Bronchial epithelial cell (primary cell): Measurements from ENCODE around the gene TRABD. TPM values are rescaled to one million over a fixed set of nuclear protein-coding genes. Genes with fewer than 3 reads are reported as not detected.
A peak's percentile ranks its signal among the peaks of the same experiment; 100 is the strongest.

Experiments
- DNase-seq: peaks from one replicate; pipeline ENCODE4 v3.0.0-alpha.2; 2010; ENCODE audit warnings: low read depth
- FAIRE-seq: peaks from 2 replicates; lab custom pipeline; 2011; peaks lifted over from hg19 to GRCh38; lab: Jason Lieb, UNC
- H3K27me3 ChIP-seq: 2 replicates; pipeline ENCODE4 v1.5.1; 2011; ENCODE audit warnings: low read length; ENCODE audit not compliant: control insufficient read depth, insufficient read depth
- H3K36me3 ChIP-seq: 2 replicates; pipeline ENCODE4 v1.5.1; 2011; ENCODE audit warnings: low read length; ENCODE audit not compliant: control insufficient read depth, insufficient read depth
- H3K4me3 ChIP-seq: 2 replicates; pipeline ENCODE4 v1.5.1; 2011; ENCODE audit warnings: mild to moderate bottlenecking, low read depth, low read length, control low read depth
- total RNA-seq: library from RNA; depleted of rRNA; stranded (reverse); fragments of >200 nt; gene quantifications from 2 replicates; pipeline ENCODE4 v1.2.1, GENCODE V29; 2014
- TF ChIP-seq, protein P1 (sequence below): IDR thresholded peaks from 2 replicates; pipeline ENCODE4 v1.5.1; 2011; ENCODE audit warnings: mild to moderate bottlenecking, moderate library complexity, low read length, control low read depth, inconsistent platforms; ENCODE audit not compliant: insufficient read depth, severe bottlenecking

TRABD gene
- total RNA-seq, 1 donor from 2014 or later, result 43.7 TPM

GRCh38 chr22:50150161-50151129, 35.3 kb upstream of the TRABD start:
- DNase-seq, result no peak
- FAIRE-seq, result peak; percentile 18
- TF ChIP-seq, protein P1, sequence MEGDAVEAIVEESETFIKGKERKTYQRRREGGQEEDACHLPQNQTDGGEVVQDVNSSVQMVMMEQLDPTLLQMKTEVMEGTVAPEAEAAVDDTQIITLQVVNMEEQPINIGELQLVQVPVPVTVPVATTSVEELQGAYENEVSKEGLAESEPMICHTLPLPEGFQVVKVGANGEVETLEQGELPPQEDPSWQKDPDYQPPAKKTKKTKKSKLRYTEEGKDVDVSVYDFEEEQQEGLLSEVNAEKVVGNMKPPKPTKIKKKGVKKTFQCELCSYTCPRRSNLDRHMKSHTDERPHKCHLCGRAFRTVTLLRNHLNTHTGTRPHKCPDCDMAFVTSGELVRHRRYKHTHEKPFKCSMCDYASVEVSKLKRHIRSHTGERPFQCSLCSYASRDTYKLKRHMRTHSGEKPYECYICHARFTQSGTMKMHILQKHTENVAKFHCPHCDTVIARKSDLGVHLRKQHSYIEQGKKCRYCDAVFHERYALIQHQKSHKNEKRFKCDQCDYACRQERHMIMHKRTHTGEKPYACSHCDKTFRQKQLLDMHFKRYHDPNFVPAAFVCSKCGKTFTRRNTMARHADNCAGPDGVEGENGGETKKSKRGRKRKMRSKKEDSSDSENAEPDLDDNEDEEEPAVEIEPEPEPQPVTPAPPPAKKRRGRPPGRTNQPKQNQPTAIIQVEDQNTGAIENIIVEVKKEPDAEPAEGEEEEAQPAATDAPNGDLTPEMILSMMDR, result no peak
- H3K27me3 ChIP-seq, result no peaks in the 10 kb centered on the region
- no peak overlapping the region for H3K4me3 ChIP-seq
- no peaks in the 10 kb centered on the region for H3K36me3 ChIP-seq

GRCh38 chr22:50151571-50152537, 33.9 kb upstream of the TRABD start:
- peak; percentile 92 for FAIRE-seq
- H3K27me3 ChIP-seq, result no peaks in the 10 kb centered on the region
- TF ChIP-seq, protein P1, result no peak
- no peak for DNase-seq
- H3K4me3 ChIP-seq, result no peak overlapping the region
- no peaks in the 10 kb centered on the region for H3K36me3 ChIP-seq

DNA sequence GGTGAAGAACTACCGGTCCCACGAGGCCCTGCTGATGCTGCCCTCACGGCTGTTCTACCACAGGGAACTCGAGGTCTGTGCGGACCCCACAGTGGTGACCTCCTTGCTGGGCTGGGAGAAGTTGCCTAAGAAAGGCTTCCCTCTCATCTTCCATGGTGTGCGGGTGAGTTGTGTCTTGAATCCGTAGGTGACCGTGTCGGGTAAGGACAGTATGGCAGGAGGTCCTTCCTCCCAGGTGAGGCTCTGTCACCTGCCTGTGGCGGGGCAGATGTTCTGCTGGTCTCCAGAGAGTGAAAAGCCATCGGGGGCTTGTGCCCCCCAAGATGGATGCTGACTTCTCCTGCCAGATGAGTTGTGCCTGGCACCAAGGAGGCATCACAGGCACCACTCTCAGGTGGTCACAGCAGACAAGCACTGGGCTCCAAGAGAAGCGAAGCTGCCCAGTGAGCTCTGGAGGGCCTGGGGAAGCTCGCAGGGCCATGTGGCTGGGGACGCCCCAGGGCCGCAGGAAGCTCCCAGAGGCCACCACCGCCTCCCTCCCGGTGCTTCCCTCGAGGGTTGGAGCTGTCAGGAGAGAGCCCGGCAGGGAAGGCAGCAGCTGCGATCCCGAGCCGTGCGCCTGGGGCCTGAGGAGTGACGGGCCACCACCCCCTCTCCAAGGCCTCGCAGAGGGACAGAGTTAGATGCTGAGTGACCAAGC, 32.5 kb upstream of the TRABD start:
- no peak overlapping the region for H3K4me3 ChIP-seq
- no peaks in the 10 kb centered on the region for H3K36me3 ChIP-seq
- FAIRE-seq (no peak), DNase-seq (no peak)
- TF ChIP-seq, protein P1, result no peak
- H3K27me3 ChIP-seq, result no peaks in the 10 kb centered on the region

DNA sequence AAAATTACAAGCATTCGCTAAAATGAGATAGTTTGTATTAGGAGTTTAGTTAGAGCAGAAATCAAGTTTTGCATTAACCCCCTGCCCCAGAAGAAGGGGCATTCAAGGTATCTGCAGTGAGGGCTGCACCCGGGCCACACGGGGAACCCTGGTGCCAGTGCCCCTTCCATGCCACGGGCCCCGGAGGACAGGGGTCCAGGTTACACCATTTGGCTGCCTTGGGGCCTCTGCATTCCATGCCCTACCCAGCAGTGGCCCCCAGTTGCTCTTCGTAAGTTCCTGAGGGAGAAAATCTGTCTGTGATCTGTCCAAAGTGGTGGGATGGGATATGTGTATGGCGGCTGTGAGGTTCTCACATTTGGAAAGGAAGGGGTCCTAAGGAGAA, 32.0 kb upstream of the TRABD start:
- TF ChIP-seq, protein P1, result no peak
- Histone ChIP-seq H3K4me3 (no peak overlapping the region), H3K36me3 (no peaks in the 10 kb centered on the region), H3K27me3 (no peaks in the 10 kb centered on the region)
- FAIRE-seq (no peak), DNase-seq (no peak)

DNA sequence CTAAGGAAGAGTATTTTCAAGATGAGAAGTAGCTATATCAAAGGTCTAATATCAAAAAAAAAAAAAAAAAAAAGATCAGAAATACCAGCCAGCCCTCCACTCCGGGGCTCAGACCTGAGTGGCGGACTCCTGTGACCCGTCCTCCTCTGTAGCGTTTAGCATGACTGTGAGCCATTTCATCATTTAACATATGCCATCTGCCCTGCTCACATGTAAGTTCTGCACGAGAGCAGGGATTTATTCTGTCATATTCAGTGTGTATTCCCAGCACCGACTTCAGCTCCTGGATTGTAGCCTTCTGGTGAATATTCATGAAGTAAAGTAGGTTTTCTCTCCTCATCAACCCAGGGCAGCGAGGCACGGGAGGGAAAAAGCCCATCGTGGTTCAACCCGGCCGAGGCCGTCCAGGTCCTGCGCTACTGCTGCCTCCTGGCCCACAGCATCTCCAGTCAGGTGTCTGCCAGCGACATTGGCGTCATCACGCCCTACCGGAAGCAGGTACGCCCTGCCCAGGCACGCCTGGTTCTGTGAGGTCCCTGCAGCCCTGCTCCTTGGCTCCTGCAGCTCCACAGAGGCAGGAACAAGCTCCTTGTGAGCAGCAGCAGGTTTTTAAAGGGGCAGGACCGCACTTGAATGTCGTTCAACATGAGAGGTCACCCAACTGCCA, 27.9 kb upstream of the TRABD start:
- H3K4me3 ChIP-seq, result no peak overlapping the region
- H3K27me3 ChIP-seq, result no peaks in the 10 kb centered on the region
- DNase-seq (peak; percentile 71), FAIRE-seq (peak; percentile 93)
- H3K36me3 ChIP-seq, result no peaks in the 10 kb centered on the region
- TF ChIP-seq, protein P1, result no peak
